Right ventricle myocardium inferior (tissue), 1 donor: Measurements from ENCODE around the gene APOL4. TPM values are rescaled to one million over a fixed set of nuclear protein-coding genes. Genes with fewer than 3 reads are reported as not detected.
"Not testable (repeated sequence)": the region's sequence is repeated elsewhere in the genome, so short reads cannot be mapped to it uniquely, and the experiment has no call there.

ENCODE experiments used
- ATAC-seq: fragments of 200-7000 bp; cut with Tn5 transposase; one replicate; pipeline ENCODE4 v1.9.1; 2020; ENCODE audit warnings: mild to moderate bottlenecking, moderate library complexity
- DNase-seq: peaks from one replicate; pipeline ENCODE4 v3.0.0; 2021; ENCODE audit errors: missing footprints
- intact Hi-C: fragments of 100-400 bp; cut with DNase I; formaldehyde crosslinking; loops from one replicate; pipeline ENCODE4 v1.11.0; 2022
- total RNA-seq: library from RNA; stranded (reverse); fragmentation: NEBNext Ultra II Directional; extraction: Animal tissue kit (Norgen Biotek cat#: 25700); gene quantifications from one replicate; pipeline ENCODE4 v1.2.1, GENCODE V29; 2021
- donor health status: DM: no; HTN: yes; CAD: no; lungs with severe emphysema.

Gene APOL4
- total RNA-seq, 1 donor from 2014 or later = 6.9 TPM

GRCh38 chr22:36233796-36234195 lies 32.2 kb upstream of the APOL4 start:
- ATAC-seq (no peak), DNase-seq (no peak)
- intact Hi-C loops = no loop called here

DNA sequence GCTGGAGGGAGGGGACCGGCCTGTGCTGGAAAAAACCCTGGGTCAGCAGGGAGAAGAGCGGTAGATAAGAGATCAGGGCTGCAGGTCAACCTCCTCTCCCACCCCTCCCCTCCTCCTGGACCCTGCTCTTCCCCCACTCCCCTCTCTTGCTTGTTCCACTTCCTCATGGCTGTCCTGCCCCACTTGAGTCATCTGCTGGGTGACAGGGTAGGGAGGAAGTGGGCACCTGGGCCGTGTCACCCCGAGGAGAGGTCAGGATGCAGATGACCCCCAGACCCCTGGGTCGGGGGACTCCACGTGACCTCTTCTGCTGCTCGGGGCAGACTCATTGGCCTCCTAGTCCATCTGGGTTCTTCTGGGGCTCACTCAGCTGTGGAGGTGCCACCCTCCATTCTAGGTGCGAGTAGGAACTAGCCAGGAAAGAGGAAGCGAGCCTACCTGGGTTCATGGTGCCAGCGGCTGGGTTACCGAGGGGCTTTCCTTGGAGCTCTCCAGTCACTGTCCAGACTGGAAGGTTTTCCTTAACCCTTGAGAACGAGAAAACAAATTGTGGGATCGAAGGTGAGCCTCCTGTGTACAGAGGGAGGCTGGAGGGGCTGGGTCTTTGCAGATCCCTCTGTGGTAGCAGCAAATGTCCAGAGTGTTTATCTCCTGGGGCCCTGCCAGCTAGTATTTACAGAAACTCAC lies 31.2 kb upstream of the APOL4 start:
- ATAC-seq (no peak), DNase-seq (no peak)
- intact Hi-C loops = no loop called here

GRCh38 chr22:36231051-36231450 lies 29.4 kb upstream of the APOL4 start:
- DNase-seq, intact Hi-C loops, ATAC-seq: not testable (repeated sequence)

GRCh38 chr22:36229649-36230048 lies 28.0 kb upstream of the APOL4 start:
- intact Hi-C loops, ATAC-seq, DNase-seq: not testable (repeated sequence)

- ATAC-seq (no peak), DNase-seq (no peak)
- intact Hi-C loops = no loop called here
Observed at GRCh38 chr22:36228944-36229343, 27.3 kb upstream of the APOL4 start.

DNA sequence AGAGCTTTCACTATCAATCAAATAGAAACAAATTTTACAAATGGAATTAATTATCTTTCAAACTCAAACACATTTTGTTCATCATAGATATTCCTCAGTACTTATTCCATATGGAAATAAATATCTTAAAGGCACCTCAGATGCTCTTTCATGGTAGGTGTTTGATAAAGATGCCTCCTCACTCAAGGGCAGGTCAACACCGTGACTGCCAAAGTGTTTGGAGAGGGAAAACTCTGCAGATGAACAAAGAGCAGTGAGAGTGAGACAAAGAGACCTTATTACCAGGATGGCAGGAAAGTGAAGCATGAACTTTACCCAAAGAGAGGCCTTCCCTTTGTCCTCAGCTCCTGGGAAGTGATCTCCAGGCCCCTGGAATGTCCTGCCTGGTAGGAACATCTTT lies 26.8 kb upstream of the APOL4 start:
- intact Hi-C loops, DNase-seq, ATAC-seq: not testable (repeated sequence)

DNA sequence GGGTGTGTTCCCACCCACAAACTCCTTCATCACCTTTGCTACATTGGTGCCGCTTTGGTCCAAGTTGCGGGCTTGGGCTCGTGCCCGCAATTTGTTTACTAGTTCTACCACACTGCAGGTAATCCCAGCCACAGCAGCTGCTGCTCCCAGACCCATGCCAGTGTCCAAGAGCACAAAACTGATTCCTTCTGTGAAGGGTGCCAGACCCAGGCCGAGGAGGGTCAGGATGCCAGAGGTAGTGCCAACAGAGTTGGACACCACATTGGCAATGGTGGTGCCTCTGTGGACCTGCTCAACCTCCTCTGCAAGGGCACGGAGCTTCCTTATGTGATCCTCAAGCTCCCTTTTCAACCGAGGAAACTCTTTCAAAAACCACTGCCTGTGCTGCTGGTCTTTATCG lies 26.2 kb upstream of the APOL4 start:
- intact Hi-C loops = no loop called here
- no peak for ATAC-seq
- no peak for DNase-seq

- intact Hi-C loops = no loop called here
- DNase-seq (no peak), ATAC-seq (no peak)
Observed at GRCh38 chr22:36227396-36227795, 25.8 kb upstream of the APOL4 start.

DNA sequence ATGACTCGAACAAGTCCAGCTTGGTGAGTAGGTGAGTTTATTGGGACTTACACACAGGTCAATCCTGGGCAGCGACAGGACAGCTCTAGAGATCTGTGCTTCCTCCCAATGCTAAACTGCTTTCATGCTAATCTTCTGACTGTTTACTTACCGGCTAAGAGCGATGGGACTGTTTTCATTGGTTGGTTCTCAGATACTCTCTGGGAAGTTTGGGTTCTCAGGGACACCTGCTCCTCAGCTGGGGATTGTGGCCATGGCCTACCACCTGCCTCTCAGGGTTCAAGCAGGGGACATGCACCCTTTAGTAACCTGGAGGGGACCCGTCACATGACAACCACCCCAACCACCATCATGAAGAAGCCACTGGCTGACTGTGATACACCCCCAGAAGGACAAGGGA lies 24.6 kb upstream of the APOL4 start:
- intact Hi-C loops = no loop called here
- no peak for DNase-seq
- no peak for ATAC-seq

GRCh38 chr22:36225333-36225922 lies 23.8 kb upstream of the APOL4 start:
- ATAC-seq (no peak), DNase-seq (no peak)
- intact Hi-C loops = no loop called here

GRCh38 chr22:36224245-36224644 lies 22.6 kb upstream of the APOL4 start:
- ATAC-seq = no peak
- DNase-seq = no peak
- intact Hi-C loops = no loop called here

DNA sequence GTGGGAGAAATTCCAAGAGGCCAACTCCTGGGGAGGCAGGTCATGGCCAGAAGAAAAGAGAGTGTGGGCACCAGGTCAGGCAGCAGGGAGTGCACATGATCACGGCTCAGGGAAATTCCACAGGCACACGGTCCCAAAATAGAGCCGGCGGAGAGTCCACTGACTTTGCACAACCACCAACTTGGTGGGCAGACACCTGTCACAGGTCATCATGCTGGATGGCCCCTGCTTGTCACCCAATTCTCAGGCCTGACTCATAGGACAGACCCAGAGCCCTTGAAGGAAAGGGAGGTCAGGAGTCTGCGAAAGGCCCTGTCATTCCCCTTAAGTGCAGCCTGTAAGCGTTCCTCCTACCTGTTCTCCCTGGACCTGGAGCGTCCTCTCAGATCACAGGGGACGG lies 21.9 kb upstream of the APOL4 start:
- no peak for DNase-seq
- ATAC-seq = peak; percentile 33
- intact Hi-C loops = loop anchor here (2.0 kb wide), 1 partner anchor 21 kb away; no protein-coding TSS in a partner anchor

- DNase-seq (no peak), ATAC-seq (no peak)
- intact Hi-C loops = loop anchor here (2.0 kb wide), 1 partner anchor 22 kb away; no protein-coding TSS in a partner anchor
Observed at GRCh38 chr22:36222887-36223450, 21.4 kb upstream of the APOL4 start.

GRCh38 chr22:36221799-36222751 lies 20.5 kb upstream of the APOL4 start:
- DNase-seq (no peak), ATAC-seq (peak; percentile 63)
- intact Hi-C loops = loop anchor here (2.0 kb wide), 1 partner anchor 23 kb away; no protein-coding TSS in a partner anchor

- DNase-seq (no peak), ATAC-seq (peak; percentile 58)
- intact Hi-C loops = no loop called here
Observed at GRCh38 chr22:36220451-36220921, 18.9 kb upstream of the APOL4 start.

- ATAC-seq (no peak), DNase-seq (no peak)
- intact Hi-C loops = no loop called here
Observed at GRCh38 chr22:36218648-36219193, 17.1 kb upstream of the APOL4 start.

GRCh38 chr22:36215981-36216380 lies 14.4 kb upstream of the APOL4 start:
- DNase-seq (no peak), ATAC-seq (no peak)
- intact Hi-C loops = no loop called here

- no peak for DNase-seq
- intact Hi-C loops = no loop called here
- no peak for ATAC-seq
Observed at GRCh38 chr22:36213586-36213985, 12.0 kb upstream of the APOL4 start.

- ATAC-seq (no peak), DNase-seq (no peak)
- intact Hi-C loops = no loop called here
Observed at GRCh38 chr22:36212901-36213300, 11.3 kb upstream of the APOL4 start.
